Measurements from ENCODE around the gene FCSK. TPM values are rescaled to one million over a fixed set of nuclear protein-coding genes. Genes with fewer than 3 reads are reported as not detected.

Gene FCSK
- total RNA-seq, 1 experiment from 2014 or later = 25.5 TPM

- CTCF ChIA-PET = interaction anchor here (0.6 to 1.3 kb wide), 2 partner anchors 38 to 49 kb away, joined by 3 to 6 read pairs; no protein-coding TSS in a partner anchor
- intact Hi-C loops (cut with micrococcal nuclease; ENCODE audit: unreplicated experiment) = no loop called here
- H3K27ac Mint-ChIP-seq (ENCODE audit: unreplicated experiment) = no peak overlapping the region
Observed at GRCh38 chr16:70418993-70419318, 35.4 kb upstream of the FCSK start.

DNA sequence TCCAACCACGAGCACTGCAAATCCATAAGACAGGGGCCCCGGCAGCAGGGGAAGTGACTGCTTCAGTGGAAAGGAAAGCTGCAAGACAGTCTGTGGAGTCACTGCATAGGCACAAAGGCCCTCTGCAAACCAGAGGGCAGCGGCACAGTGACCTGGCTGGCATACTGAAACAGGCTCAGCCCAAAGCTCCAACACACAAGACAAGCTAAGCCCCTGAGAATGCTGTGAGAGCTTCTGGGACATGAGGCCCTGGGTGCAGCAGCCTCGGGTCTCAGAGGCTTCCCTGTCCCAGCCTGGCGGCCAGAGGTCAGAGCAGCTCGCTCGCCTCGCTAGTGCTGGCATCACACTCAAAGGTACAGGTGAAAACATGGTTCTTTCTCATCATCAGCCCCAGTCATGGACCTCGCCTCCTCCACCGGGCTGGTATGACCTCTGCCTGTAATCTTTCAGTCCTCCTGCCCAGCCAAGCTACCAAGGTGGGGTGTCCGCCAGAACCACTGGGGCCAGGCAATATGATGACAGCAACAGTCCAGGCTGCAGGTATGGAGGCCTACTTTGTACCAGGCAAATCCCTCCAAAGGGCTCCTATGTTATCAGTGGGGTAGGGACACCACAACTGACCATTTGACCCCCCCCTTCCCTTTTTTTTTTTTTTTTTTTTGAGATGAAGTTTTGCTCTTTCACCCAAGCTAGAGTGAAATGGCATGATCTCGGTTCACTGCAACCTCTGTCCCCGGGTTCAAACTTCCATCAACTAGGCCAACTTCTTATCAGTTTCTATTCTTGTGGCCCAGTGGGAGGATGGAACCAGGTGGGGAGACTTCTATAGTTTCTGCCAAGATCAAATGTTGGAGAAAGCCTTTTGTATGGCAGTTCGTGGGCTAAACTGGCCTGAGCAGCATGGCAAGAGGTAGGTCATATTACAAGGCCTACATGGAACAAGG lies 34.7 kb upstream of the FCSK start:
- intact Hi-C loops (cut with micrococcal nuclease; ENCODE audit: unreplicated experiment) = no loop called here
- no peak for DNase-seq
- Mint-ChIP-seq H3K27me3 (ENCODE audit: insufficient read depth, unreplicated experiment) (no peaks in the 10 kb centered on the region), H3K27ac (ENCODE audit: unreplicated experiment) (no peak overlapping the region), H3K9me3 (ENCODE audit: unreplicated experiment) (no peaks in the 10 kb centered on the region), H3K4me3 (ENCODE audit: unreplicated experiment) (no peak overlapping the region), H3K36me3 (ENCODE audit: insufficient read depth, unreplicated experiment) (peaks cover 19% of the 10 kb centered on the region), H3K4me1 (ENCODE audit: low read depth, unreplicated experiment) (peaks cover 29% of the 10 kb centered on the region)
- ChIA-PET POLR2A (interaction anchor here (0.9 to 1.4 kb wide), 2 partner anchors 8 to 12 kb away, joined by 3 to 4 read pairs; no protein-coding TSS in a partner anchor), CTCF (interaction anchor here (0.6 to 1.3 kb wide), 2 partner anchors 38 to 50 kb away, joined by 3 to 6 read pairs; no protein-coding TSS in a partner anchor)
- H3K9me3 ChIP-seq = no peaks in the 10 kb centered on the region
- H3K4me1 ChIP-seq = peaks cover 13% of the 10 kb centered on the region
- no peaks in the 10 kb centered on the region for H3K36me3 ChIP-seq (ENCODE audit: control insufficient read depth, insufficient read depth, low read length)
- BruUV-seq (replicated peaks) = no TSS peak
- H3K4me3 ChIP-seq (ENCODE audit: low read depth, low read length) = no peak overlapping the region
- TF ChIP-seq, protein P1, sequence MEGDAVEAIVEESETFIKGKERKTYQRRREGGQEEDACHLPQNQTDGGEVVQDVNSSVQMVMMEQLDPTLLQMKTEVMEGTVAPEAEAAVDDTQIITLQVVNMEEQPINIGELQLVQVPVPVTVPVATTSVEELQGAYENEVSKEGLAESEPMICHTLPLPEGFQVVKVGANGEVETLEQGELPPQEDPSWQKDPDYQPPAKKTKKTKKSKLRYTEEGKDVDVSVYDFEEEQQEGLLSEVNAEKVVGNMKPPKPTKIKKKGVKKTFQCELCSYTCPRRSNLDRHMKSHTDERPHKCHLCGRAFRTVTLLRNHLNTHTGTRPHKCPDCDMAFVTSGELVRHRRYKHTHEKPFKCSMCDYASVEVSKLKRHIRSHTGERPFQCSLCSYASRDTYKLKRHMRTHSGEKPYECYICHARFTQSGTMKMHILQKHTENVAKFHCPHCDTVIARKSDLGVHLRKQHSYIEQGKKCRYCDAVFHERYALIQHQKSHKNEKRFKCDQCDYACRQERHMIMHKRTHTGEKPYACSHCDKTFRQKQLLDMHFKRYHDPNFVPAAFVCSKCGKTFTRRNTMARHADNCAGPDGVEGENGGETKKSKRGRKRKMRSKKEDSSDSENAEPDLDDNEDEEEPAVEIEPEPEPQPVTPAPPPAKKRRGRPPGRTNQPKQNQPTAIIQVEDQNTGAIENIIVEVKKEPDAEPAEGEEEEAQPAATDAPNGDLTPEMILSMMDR (IDR thresholded peaks at IDR 0.05; ENCODE audit: insufficient read depth in 1 of 2, low read depth in 1 of 2, low read length in 1 of 2, severe bottlenecking in 1 of 2, unreplicated experiment in 1 of 2) = no peak
- H3K27me3 ChIP-seq (replicated peaks; ENCODE audit: control insufficient read depth, insufficient read depth, low read length) = no peaks in the 10 kb centered on the region

More at GRCh38 chr16:70418993-70419318, 35.4 kb upstream of the FCSK start:
- Mint-ChIP-seq H3K4me1 (ENCODE audit: low read depth, unreplicated experiment) (peaks cover 34% of the 10 kb centered on the region), H3K9me3 (ENCODE audit: unreplicated experiment) (no peaks in the 10 kb centered on the region), H3K27me3 (ENCODE audit: insufficient read depth, unreplicated experiment) (no peaks in the 10 kb centered on the region), H3K4me3 (ENCODE audit: unreplicated experiment) (no peak overlapping the region), H3K36me3 (ENCODE audit: insufficient read depth, unreplicated experiment) (peaks cover 23% of the 10 kb centered on the region)
- H3K9me3 ChIP-seq = no peaks in the 10 kb centered on the region
- BruUV-seq (replicated peaks) = no TSS peak
- POLR2A ChIA-PET = interaction anchor here (0.9 to 1.4 kb wide), 2 partner anchors 9 to 11 kb away, joined by 3 to 4 read pairs; no protein-coding TSS in a partner anchor
- no peaks in the 10 kb centered on the region for H3K36me3 ChIP-seq (ENCODE audit: control insufficient read depth, insufficient read depth, low read length)
- H3K27me3 ChIP-seq (replicated peaks; ENCODE audit: control insufficient read depth, insufficient read depth, low read length) = no peaks in the 10 kb centered on the region
- TF ChIP-seq, protein P1 (IDR thresholded peaks at IDR 0.05; ENCODE audit: insufficient read depth in 1 of 2, low read depth in 1 of 2, low read length in 1 of 2, severe bottlenecking in 1 of 2, unreplicated experiment in 1 of 2) = no peak
- H3K4me3 ChIP-seq (ENCODE audit: low read depth, low read length) = no peak overlapping the region
- peaks cover 13% of the 10 kb centered on the region for H3K4me1 ChIP-seq
- no peak for DNase-seq

DNA sequence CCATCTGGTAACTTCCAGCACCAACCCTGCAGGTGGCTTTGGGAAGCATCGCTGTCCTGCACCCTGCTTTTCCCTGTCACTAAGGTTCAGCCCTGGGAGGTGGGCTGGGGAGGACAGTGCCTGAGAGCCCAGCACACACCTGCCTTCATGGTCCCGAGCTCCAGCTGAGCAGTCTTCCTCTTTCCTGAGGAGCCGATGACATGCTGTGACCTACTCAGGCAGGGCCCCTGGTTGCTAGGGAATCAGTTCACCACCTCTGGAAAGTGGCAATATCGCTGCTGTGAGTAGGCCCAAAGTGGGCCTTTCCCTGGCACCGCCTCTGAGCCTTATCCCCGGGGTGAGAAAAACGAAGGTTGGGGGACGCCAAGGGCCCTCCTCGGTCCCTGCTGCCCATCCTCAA lies 33.4 kb upstream of the FCSK start:
- POLR2A ChIA-PET = interaction anchor here (0.5 kb wide), 1 partner anchor 40 kb away, joined by 5 read pairs; no protein-coding TSS in a partner anchor
- Mint-ChIP-seq H3K9me3 (ENCODE audit: unreplicated experiment) (no peaks in the 10 kb centered on the region), H3K27me3 (ENCODE audit: insufficient read depth, unreplicated experiment) (no peaks in the 10 kb centered on the region), H3K27ac (ENCODE audit: unreplicated experiment) (no peak overlapping the region), H3K4me3 (ENCODE audit: unreplicated experiment) (no peak overlapping the region), H3K4me1 (ENCODE audit: low read depth, unreplicated experiment) (peaks cover 28% of the 10 kb centered on the region), H3K36me3 (ENCODE audit: insufficient read depth, unreplicated experiment) (peaks cover 22% of the 10 kb centered on the region)
- CTCF ChIA-PET = interaction anchor here (0.6 kb wide), 1 partner anchor 109 kb away, joined by 5 read pairs; no protein-coding TSS in a partner anchor
- H3K36me3 ChIP-seq (ENCODE audit: control insufficient read depth, insufficient read depth, low read length) = 0 out of 2 replicates have a peak, but pooled peaks cover 2% of the 10 kb centered on the region
- no TSS peak for BruUV-seq (replicated peaks)
- no peaks in the 10 kb centered on the region for H3K9me3 ChIP-seq
- intact Hi-C loops (cut with micrococcal nuclease; ENCODE audit: unreplicated experiment) = no loop called here
- DNase-seq = no peak
- H3K27me3 ChIP-seq (replicated peaks; ENCODE audit: control insufficient read depth, insufficient read depth, low read length) = no peaks in the 10 kb centered on the region
- TF ChIP-seq, protein P1 (IDR thresholded peaks at IDR 0.05; ENCODE audit: insufficient read depth in 1 of 2, low read depth in 1 of 2, low read length in 1 of 2, severe bottlenecking in 1 of 2, unreplicated experiment in 1 of 2) = no peak
- no peak overlapping the region for H3K4me3 ChIP-seq (ENCODE audit: low read depth, low read length)
- peaks cover 13% of the 10 kb centered on the region for H3K4me1 ChIP-seq
